H9 (cell line): ENCODE results near the gene WFS1. TPM values are rescaled to one million over a fixed set of nuclear protein-coding genes. Genes with fewer than 3 reads are reported as not detected.

ENCODE experiments used
- DNase-seq: peaks from one replicate; pipeline ENCODE4 v3.0.0-alpha.2; 2017
- H2AFZ ChIP-seq: one replicate; pipeline ENCODE4 v1.6.1; 2013; ENCODE audit warnings: mild to moderate bottlenecking, low read length, control low read depth, moderate library complexity
- H2AK5ac ChIP-seq: 2 replicates; pipeline ENCODE4 v1.6.1; 2013; ENCODE audit warnings: low read length, control low read depth, mixed read lengths; ENCODE audit not compliant: insufficient read length
- H2BK120ac ChIP-seq: one replicate; pipeline ENCODE4 v1.6.1; 2013; ENCODE audit warnings: low read depth, mild to moderate bottlenecking, low read length, control low read depth, inconsistent platforms; ENCODE audit not compliant: poor library complexity, severe bottlenecking
- H2BK12ac ChIP-seq: 2 replicates; pipeline ENCODE4 v1.6.1; 2013; ENCODE audit warnings: low read length, control low read depth, mixed read lengths, low read depth; ENCODE audit not compliant: insufficient read length
- H2BK15ac ChIP-seq: 2 replicates; pipeline ENCODE4 v1.6.1; 2013; ENCODE audit warnings: low read depth, low read length, control low read depth
- H2BK20ac ChIP-seq: one replicate; pipeline ENCODE4 v1.6.1; 2013; ENCODE audit warnings: low read depth, mild to moderate bottlenecking, low read length, control low read depth, inconsistent platforms; ENCODE audit not compliant: poor library complexity, severe bottlenecking
- H2BK5ac ChIP-seq: 2 replicates; pipeline ENCODE4 v1.6.1; 2013; ENCODE audit warnings: low read length, control low read depth, mixed read lengths; ENCODE audit not compliant: insufficient read length
- H3K14ac ChIP-seq: 2 replicates; pipeline ENCODE4 v1.6.1; 2013; ENCODE audit warnings: low read length, control low read depth; ENCODE audit not compliant: insufficient read depth
- H3K18ac ChIP-seq: 2 replicates; pipeline ENCODE4 v1.6.1; 2013; ENCODE audit warnings: low read depth, mild to moderate bottlenecking, mixed read lengths, low read length, control low read depth; ENCODE audit not compliant: insufficient read length
- H3K23ac ChIP-seq: 2 replicates; pipeline ENCODE4 v1.6.1; 2013; ENCODE audit warnings: low read length, control low read depth, mixed read lengths, low read depth; ENCODE audit not compliant: insufficient read length
- H3K23me2 ChIP-seq: 2 replicates; pipeline ENCODE4 v1.6.1; 2013; ENCODE audit warnings: low read depth, mild to moderate bottlenecking, mixed read lengths, low read length, control low read depth; ENCODE audit not compliant: insufficient read length, poor library complexity, severe bottlenecking
- H3K27ac ChIP-seq: 2 replicates; pipeline ENCODE4 v1.5.1; 2013; ENCODE audit warnings: low read length, control low read depth, mixed read lengths, low read depth; ENCODE audit not compliant: insufficient read length
- H3K27me3 ChIP-seq: 2 replicates; pipeline ENCODE4 v1.6.1; 2013; ENCODE audit warnings: low read length, control low read depth, inconsistent platforms; ENCODE audit not compliant: insufficient read depth
- H3K4ac ChIP-seq: 2 replicates; pipeline ENCODE4 v1.6.1; 2013; ENCODE audit warnings: low read depth, mild to moderate bottlenecking, control low read depth, inconsistent platforms, low read length, moderate library complexity
- H3K4me1 ChIP-seq: 2 replicates; pipeline ENCODE4 v1.6.1; 2013; ENCODE audit warnings: low read length, control low read depth, inconsistent platforms; ENCODE audit not compliant: insufficient read depth
- H3K4me2 ChIP-seq: 2 replicates; pipeline ENCODE4 v1.6.1; 2013; ENCODE audit warnings: low read length, control low read depth, mixed read lengths; ENCODE audit not compliant: insufficient read length, insufficient read depth
- H3K56ac ChIP-seq: 2 replicates; pipeline ENCODE4 v1.6.1; 2013; ENCODE audit warnings: low read depth, mild to moderate bottlenecking, mixed read lengths, low read length, control low read depth; ENCODE audit not compliant: insufficient read length
- H3K79me1 ChIP-seq: 2 replicates; pipeline ENCODE4 v1.6.1; 2013; ENCODE audit warnings: low read depth, mild to moderate bottlenecking, moderate library complexity, low read length, control low read depth, inconsistent platforms; ENCODE audit not compliant: insufficient read depth, poor library complexity, severe bottlenecking
- H3K79me2 ChIP-seq: 2 replicates; pipeline ENCODE4 v1.6.1; 2013; ENCODE audit warnings: low read length, control low read depth, inconsistent platforms; ENCODE audit not compliant: insufficient read depth
- H3K9ac ChIP-seq: 2 replicates; pipeline ENCODE4 v1.6.1; 2013; ENCODE audit warnings: low read length, control low read depth, mixed read lengths; ENCODE audit not compliant: insufficient read length; ENCODE audit errors: extremely low read depth
- H3K9me3 ChIP-seq: one replicate; pipeline ENCODE4 v1.6.1; 2013; ENCODE audit warnings: low read depth, low read length, inconsistent platforms; ENCODE audit not compliant: control insufficient read depth
- H3T11ph ChIP-seq: one replicate; pipeline ENCODE4 v1.6.1; 2013; ENCODE audit warnings: mild to moderate bottlenecking, low read length, control low read depth, inconsistent platforms
- H4K20me1 ChIP-seq: one replicate; pipeline ENCODE4 v1.6.1; 2013; ENCODE audit not compliant: control insufficient read depth, insufficient read length, insufficient read depth
- H4K5ac ChIP-seq: 2 replicates; pipeline ENCODE4 v1.6.1; 2013; ENCODE audit warnings: low read depth, mild to moderate bottlenecking, mixed read lengths, low read length, control low read depth; ENCODE audit not compliant: insufficient read length
- H4K8ac ChIP-seq: replicated peaks from 2 replicates; pipeline ENCODE4 v1.6.1; 2013; ENCODE audit warnings: low read length, control low read depth, mixed read lengths, low read depth; ENCODE audit not compliant: insufficient read length
- H4K91ac ChIP-seq: 2 replicates; pipeline ENCODE4 v1.6.1; 2013; ENCODE audit warnings: low read depth, mild to moderate bottlenecking, moderate library complexity, mixed read lengths, low read length, control low read depth; ENCODE audit not compliant: insufficient read length
- H3K27ac Mint-ChIP-seq, 3 experiments: 2 replicates in 2 of 3; 3 replicates in 1 of 3; pipeline ENCODE4 v1.8.0; 2020 to 2021; ENCODE audit warnings: mixed read lengths in 3 of 3, mild to moderate bottlenecking in 1 of 3, moderate library complexity in 1 of 3
- H3K27me3 Mint-ChIP-seq: 2 replicates; pipeline ENCODE4 v1.8.0; 2021; ENCODE audit warnings: low read depth, mild to moderate bottlenecking, moderate library complexity, mixed read lengths
- H3K36me3 Mint-ChIP-seq, 3 experiments: 2 replicates in 2 of 3; 3 replicates in 1 of 3; pipeline ENCODE4 v1.8.0; 2020 to 2021; ENCODE audit warnings: low read depth in 3 of 3, mixed read lengths in 3 of 3; ENCODE audit not compliant: insufficient read depth in 1 of 3
- H3K4me1 Mint-ChIP-seq, 2 experiments: 2 replicates each; pipeline ENCODE4 v1.8.0; 2020; ENCODE audit warnings: mixed read lengths in 2 of 2
- H3K4me3 Mint-ChIP-seq, 2 experiments: 2 replicates in 1 of 2; 3 replicates in 1 of 2; pipeline ENCODE4 v1.8.0; 2020 to 2021; ENCODE audit warnings: mild to moderate bottlenecking in 2 of 2, mixed read lengths in 2 of 2, moderate library complexity in 1 of 2
- H3K9me3 Mint-ChIP-seq, 2 experiments: 2 replicates in 1 of 2; 3 replicates in 1 of 2; pipeline ENCODE4 v1.8.0; 2020; ENCODE audit warnings: mild to moderate bottlenecking in 2 of 2, mixed read lengths in 2 of 2, moderate library complexity in 1 of 2
- CTCF ChIP-seq: fragments of 200-600 bp; sonication (generic); conservative IDR thresholded peaks from 3 replicates; pipeline ENCODE4 v1.8.0; 2021; ENCODE audit warnings: antibody characterized with exemption, mild to moderate bottlenecking
- WGBS: extraction: QIAGEN DNeasy Blood & Tissue Kit; methylation state at CpG from one replicate; pipeline ENCODE4 v1.1.7; 2013; ENCODE audit warnings: missing lambda C conversion rate, low lambda C conversion rate, mixed read lengths; ENCODE audit not compliant: insufficient read length; ENCODE audit errors: extremely low coverage; 5-methylcytosine and 5-hydroxymethylcytosine counted together
- total RNA-seq: library from RNA; stranded (reverse); gene quantifications from 2 replicates; pipeline ENCODE4 v1.2.1, GENCODE V29; 2021

WFS1 gene
- total RNA-seq, 1 experiment from 2014 or later: 18.9 TPM

GRCh38 chr4:6349896-6350603, 80.4 kb downstream of the WFS1 start:
- H3K18ac ChIP-seq: no peak overlapping the region
- no peak overlapping the region for H3K4me3 Mint-ChIP-seq
- no peak overlapping the region for H2AFZ ChIP-seq
- no peak overlapping the region for H2BK12ac ChIP-seq
- peaks cover 3 to 11% of the 10 kb centered on the region in 2 experiments; a peak in 3 of 4 replicates for H3K4me1 Mint-ChIP-seq
- no peak overlapping the region for H2BK15ac ChIP-seq
- H3K9ac ChIP-seq: no peak overlapping the region
- no peaks in the 10 kb centered on the region; the same call in 1 of the 2 replicates for H3K4me1 ChIP-seq
- H4K91ac ChIP-seq: no peak overlapping the region
- no peak overlapping the region for H3T11ph ChIP-seq
- H4K20me1 ChIP-seq: no peaks in the 10 kb centered on the region
- no peaks in the 10 kb centered on the region for H3K36me3 Mint-ChIP-seq
- H3K56ac ChIP-seq: no peak overlapping the region
- no peak overlapping the region for H2BK120ac ChIP-seq
- H3K79me2 ChIP-seq: no peaks in the 10 kb centered on the region
- peaks cover 1% of the 10 kb centered on the region for H3K27me3 Mint-ChIP-seq
- no peak overlapping the region for H3K4ac ChIP-seq
- H3K79me1 ChIP-seq: no peaks in the 10 kb centered on the region
- H3K14ac ChIP-seq: no peak overlapping the region
- H4K8ac ChIP-seq: no peak overlapping the region
- H3K27ac ChIP-seq: no peak overlapping the region
- no peak overlapping the region for H2AK5ac ChIP-seq
- H3K9me3 Mint-ChIP-seq: no peaks in the 10 kb centered on the region; a peak in 1 of 5 replicates
- H3K23me2 ChIP-seq: peaks cover 2% of the 10 kb centered on the region
- no peaks in the 10 kb centered on the region for H3K9me3 ChIP-seq
- no peak overlapping the region for H4K5ac ChIP-seq
- H3K4me2 ChIP-seq: no peak overlapping the region
- H3K27me3 ChIP-seq: no peaks in the 10 kb centered on the region
- TF ChIP-seq CTCF: no peak
- H2BK20ac ChIP-seq: no peak overlapping the region
- no peak overlapping the region for H3K27ac Mint-ChIP-seq
- no peak for DNase-seq
- H3K23ac ChIP-seq: no peak overlapping the region
- WGBS: no CpG with 5 or more reads among the region's 19 CpGs
- H2BK5ac ChIP-seq: no peak overlapping the region
